Frontal cortex (tissue), 4 donors: ENCODE results near the gene CLCN6. TPM values are rescaled to one million over a fixed set of nuclear protein-coding genes. Genes with fewer than 3 reads are reported as not detected.

Source experiments
- DNase-seq, 2 donors: peaks; one replicate each; pipeline ENCODE4 v3.0.0; 2012; ENCODE audit warnings: low spot score in 2 of 2
- FAIRE-seq: peaks from 2 replicates; lab custom pipeline; 2012; peaks lifted over from hg19 to GRCh38; lab: Jason Lieb, UNC
- total RNA-seq: library from RNA; depleted of rRNA; stranded (reverse); fragments of >200 nt; gene quantifications from one replicate; pipeline ENCODE4 v1.2.3, GENCODE V29; 2014
- donor health status: control.
- donor health status: control.
- donor health status: control.

Gene CLCN6
- total RNA-seq, 1 donor from 2014 or later = 14.7 TPM

- DNase-seq = no peak
- FAIRE-seq = no peak
These were observed 27.0 kb upstream of the CLCN6 start for GRCh38 chr1:11778844-11779623.

- no peak for FAIRE-seq
- DNase-seq = no peak
These were observed 26.1 kb upstream of the CLCN6 start for GRCh38 chr1:11779715-11780379.

- DNase-seq = no peak
- no peak for FAIRE-seq
These were observed 25.4 kb upstream of the CLCN6 start for GRCh38 chr1:11780380-11781147.

GRCh38 chr1:11781297-11781696, 24.7 kb upstream of the CLCN6 start:
- FAIRE-seq (no peak), DNase-seq (no peak)

- DNase-seq (no peak), FAIRE-seq (no peak)
These were observed 23.8 kb upstream of the CLCN6 start for GRCh38 chr1:11782127-11782708.

- no peak for FAIRE-seq
- no peak for DNase-seq
These were observed 22.4 kb upstream of the CLCN6 start for GRCh38 chr1:11783556-11783955.

- FAIRE-seq (no peak), DNase-seq (no peak)
These were observed 21.6 kb upstream of the CLCN6 start for GRCh38 chr1:11784256-11784992.

- FAIRE-seq (no peak), DNase-seq (peak in 1 of 2 donors; percentile 73)
These were observed 20.8 kb upstream of the CLCN6 start for GRCh38 chr1:11784993-11785769.

- DNase-seq (no peak), FAIRE-seq (no peak)
These were observed 19.8 kb upstream of the CLCN6 start for GRCh38 chr1:11786168-11786567.

GRCh38 chr1:11787251-11787803, 18.7 kb upstream of the CLCN6 start:
- DNase-seq = no peak
- no peak for FAIRE-seq

- no peak for DNase-seq
- FAIRE-seq = no peak
These were observed 18.1 kb upstream of the CLCN6 start for GRCh38 chr1:11787804-11788436.

GRCh38 chr1:11788549-11789053, 17.4 kb upstream of the CLCN6 start:
- DNase-seq = no peak
- no peak for FAIRE-seq

GRCh38 chr1:11789126-11790067, 16.6 kb upstream of the CLCN6 start:
- FAIRE-seq (no peak), DNase-seq (no peak)

GRCh38 chr1:11790101-11790879, 15.7 kb upstream of the CLCN6 start:
- DNase-seq = no peak
- no peak for FAIRE-seq

- DNase-seq (peak in 1 of 2 donors; percentile 80), FAIRE-seq (no peak)
These were observed 14.9 kb upstream of the CLCN6 start for GRCh38 chr1:11790880-11791715.
